Breast epithelium (tissue), 3 donors: Measurements from ENCODE around the gene DNAH17.

Source experiments
- CTCF ChIP-seq, 3 donors: fragments of 450-650 bp; IDR thresholded peaks; one replicate each; pipeline ENCODE4 v1.5.1; 2016 to 2017; ENCODE audit warnings: antibody characterized with exemption in 3 of 3, mild to moderate bottlenecking in 3 of 3, moderate library complexity in 3 of 3
- POLR2A ChIP-seq: fragments of 450-650 bp; IDR thresholded peaks from one replicate; pipeline ENCODE4 v1.6.1; 2016; ENCODE audit warnings: antibody characterized with exemption, mild to moderate bottlenecking, moderate library complexity

GRCh38 chr17:78407387-78408000 lies 169.7 kb downstream of the DNAH17 start:
- TF ChIP-seq CTCF (IDR thresholded peaks at IDR 0.05), result no peak
- no peak for TF ChIP-seq POLR2A
